IMR-90 (cell line): Measurements from ENCODE around the gene NUBPL. TPM values are rescaled to one million over a fixed set of nuclear protein-coding genes. Genes with fewer than 3 reads are reported as not detected.
"Not testable (repeated sequence)": the region's sequence is repeated elsewhere in the genome, so short reads cannot be mapped to it uniquely, and the experiment has no call there.

Experiments used
- ATAC-seq: fragments of 200-7000 bp; cut with Tn5 transposase; 2 replicates; pipeline ENCODE4 v1.9.1; 2020; ENCODE audit warnings: low read depth, mild to moderate bottlenecking, moderate library complexity
- BruUV-seq: library from RNA; stranded (reverse); fragments of 400-500 nt; replicated peaks from 2 replicates; lab custom pipeline; 2021; lab: Mats Ljungman, UMichigan
- CTCF ChIA-PET: fragments of 300-600 bp; formaldehyde crosslinking; extraction: SDS; loops from one replicate; lab custom pipeline; 2021; ENCODE audit warnings: antibody characterized with exemption; lab: Yijun Ruan, JAX
- POLR2A ChIA-PET: fragments of 300-600 bp; sonication (Branson Sonifier 250); formaldehyde crosslinking; loops from one replicate; lab custom pipeline; 2022; ENCODE audit warnings: antibody characterized with exemption; ENCODE audit not compliant: unreplicated experiment; lab: Charles Lee
- DNase-seq: peaks from one replicate; pipeline ENCODE4 v3.0.0; 2013
- H2AFZ ChIP-seq: replicated peaks from 2 replicates; pipeline ENCODE3; 2013; ENCODE audit warnings: low read length, mild to moderate bottlenecking; ENCODE audit not compliant: poor library complexity
- H2AK5ac ChIP-seq: 2 replicates; pipeline ENCODE4 v1.6.1; 2013; ENCODE audit warnings: low read depth, low read length, inconsistent platforms
- H2AK9ac ChIP-seq: replicated peaks from 2 replicates; pipeline ENCODE3; 2013; ENCODE audit warnings: mild to moderate bottlenecking, low read depth, low read length, moderate library complexity; ENCODE audit not compliant: poor library complexity
- H2BK120ac ChIP-seq: 2 replicates; pipeline ENCODE4 v1.6.1; 2013; ENCODE audit warnings: low read depth, low read length, inconsistent platforms
- H2BK15ac ChIP-seq: 3 replicates; pipeline ENCODE4 v1.6.1; 2013; ENCODE audit warnings: low read depth, low read length, inconsistent platforms
- H2BK20ac ChIP-seq: 2 replicates; pipeline ENCODE4 v1.6.1; 2013; ENCODE audit warnings: low read depth, mild to moderate bottlenecking, inconsistent platforms, low read length, moderate library complexity
- H2BK5ac ChIP-seq: 2 replicates; pipeline ENCODE4 v1.6.1; 2013; ENCODE audit warnings: mild to moderate bottlenecking, low read depth, low read length, inconsistent platforms; ENCODE audit not compliant: poor library complexity, severe bottlenecking
- H3K14ac ChIP-seq: replicated peaks from 2 replicates; pipeline ENCODE4 v1.6.1; 2013; ENCODE audit warnings: low read depth, low read length, inconsistent platforms
- H3K18ac ChIP-seq: 2 replicates; pipeline ENCODE4 v1.6.1; 2013; ENCODE audit warnings: low read depth, low read length, control low read depth
- H3K23ac ChIP-seq: 2 replicates; pipeline ENCODE4 v1.6.1; 2013; ENCODE audit warnings: low read depth, low read length, inconsistent platforms
- H3K27ac ChIP-seq: 2 replicates; pipeline ENCODE4 v1.5.1; 2013; ENCODE audit warnings: mild to moderate bottlenecking, control low read depth, low read length; ENCODE audit not compliant: insufficient read depth
- H3K27me3 ChIP-seq: 2 replicates; pipeline ENCODE4 v1.6.1; 2013; ENCODE audit warnings: low read length; ENCODE audit not compliant: control insufficient read depth, insufficient read depth
- H3K36me3 ChIP-seq: 2 replicates; pipeline ENCODE4 v1.6.1; 2013; ENCODE audit warnings: low read length, mixed read lengths; ENCODE audit not compliant: control insufficient read depth, insufficient read depth
- H3K4ac ChIP-seq: 2 replicates; pipeline ENCODE4 v1.6.1; 2013; ENCODE audit warnings: low read depth, low read length, inconsistent platforms
- H3K4me1 ChIP-seq: 2 replicates; pipeline ENCODE4 v1.6.1; 2013; ENCODE audit warnings: low read length, mixed read lengths; ENCODE audit not compliant: control insufficient read depth, insufficient read depth
- H3K4me2 ChIP-seq: 2 replicates; pipeline ENCODE4 v1.6.1; 2013; ENCODE audit warnings: low read depth, mild to moderate bottlenecking, control low read depth, low read length, moderate library complexity
- H3K4me3 ChIP-seq: 2 replicates; pipeline ENCODE4 v1.5.1; 2013; ENCODE audit warnings: low read depth, mild to moderate bottlenecking, control low read depth, low read length, moderate library complexity; ENCODE audit not compliant: insufficient read depth
- H3K56ac ChIP-seq: 2 replicates; pipeline ENCODE4 v1.6.1; 2013; ENCODE audit warnings: low read length, inconsistent platforms; ENCODE audit not compliant: insufficient read depth; ENCODE audit errors: extremely low read depth
- H3K79me1 ChIP-seq, 2 experiments: 2 replicates each; pipeline ENCODE4 v1.6.1; 2013; ENCODE audit warnings: low read length in 2 of 2, inconsistent platforms in 1 of 2, low read depth in 1 of 2
- H3K9ac ChIP-seq: 2 replicates; pipeline ENCODE4 v1.6.1; 2013; ENCODE audit warnings: low read depth, low read length, control low read depth
- H3K9me1 ChIP-seq: 2 replicates; pipeline ENCODE4 v1.6.1; 2013; ENCODE audit warnings: low read length, inconsistent platforms; ENCODE audit not compliant: insufficient read depth
- H3K9me3 ChIP-seq: 2 replicates; pipeline ENCODE4 v1.6.1; 2013; ENCODE audit warnings: low read length; ENCODE audit not compliant: control insufficient read depth, insufficient read depth
- H4K20me1 ChIP-seq: 2 replicates; pipeline ENCODE4 v1.6.1; 2013; ENCODE audit warnings: low read length, inconsistent platforms; ENCODE audit not compliant: insufficient read depth
- H4K5ac ChIP-seq: 2 replicates; pipeline ENCODE4 v1.6.1; 2013; ENCODE audit warnings: mild to moderate bottlenecking, low read depth, low read length, control low read depth
- H4K8ac ChIP-seq, 2 experiments: 2 replicates each; pipeline ENCODE4 v1.6.1; 2013; ENCODE audit warnings: low read depth in 2 of 2, low read length in 2 of 2, control low read depth in 1 of 2, inconsistent platforms in 1 of 2
- H4K91ac ChIP-seq: 2 replicates; pipeline ENCODE4 v1.6.1; 2013; ENCODE audit warnings: low read depth, low read length, inconsistent platforms; ENCODE audit not compliant: insufficient read depth
- MAFK ChIP-seq: IDR thresholded peaks from 2 replicates; pipeline ENCODE4 v1.6.1; 2012; ENCODE audit warnings: low read depth, low read length, improper control_type of control experiment
- POLR2A ChIP-seq: IDR thresholded peaks from 2 replicates; pipeline ENCODE4 v1.6.1; 2012; ENCODE audit warnings: mild to moderate bottlenecking, low read depth, low read length
- SMC3 ChIP-seq: fragments of 150-350 bp; IDR thresholded peaks from 2 replicates; pipeline ENCODE4 v1.6.1; 2016; ENCODE audit warnings: low read depth, mild to moderate bottlenecking, antibody characterized with exemption, low read length, moderate library complexity
- WGBS, 2 experiments: methylation state at CpG; one replicate each; pipeline versions ENCODE4 v1.1.5 to v1.1.7; 2013; ENCODE audit warnings: missing lambda C conversion rate in 2 of 2; ENCODE audit not compliant: insufficient read length in 1 of 2; ENCODE audit errors: extremely low coverage in 2 of 2; 5-methylcytosine and 5-hydroxymethylcytosine counted together
- dilution Hi-C: fragments of 300-500 bp; cut with HindIII; formaldehyde crosslinking; loops from one replicate; pipeline ENCODE4 v1.14.3; 2018; ENCODE audit warnings: low sequenced_read_pairs; ENCODE audit not compliant: unreplicated experiment
- in situ Hi-C: fragments of 300-500 bp; cut with MboI; formaldehyde crosslinking; loops from 3 replicates; pipeline ENCODE4 v1.14.3; 2019; ENCODE audit warnings: low sequenced_read_pairs, inconsistent platforms, mixed read lengths
- intact Hi-C: fragments of 100-400 bp; cut with micrococcal nuclease; formaldehyde crosslinking; loops from 2 replicates; pipeline ENCODE4 v1.10.0; 2022
- polyA plus RNA-seq, 3 experiments: library from polyadenylated mRNA; depleted of rRNA; stranded (reverse); fragments of >200 nt; gene quantifications; 2 replicates each; pipeline ENCODE4 v1.2.3, GENCODE V29; 2012; ENCODE audit warnings: low replicate concordance in 1 of 3
- total RNA-seq: library from RNA; depleted of rRNA; stranded (reverse); fragments of >200 nt; gene quantifications from 2 replicates; pipeline ENCODE4 v1.2.3, GENCODE V29; 2012

NUBPL gene
- total and polyA plus RNA-seq, 2 of the 4 experiments (the other 2 are of a cell fraction) = 5.4 to 11.5 TPM

DNA sequence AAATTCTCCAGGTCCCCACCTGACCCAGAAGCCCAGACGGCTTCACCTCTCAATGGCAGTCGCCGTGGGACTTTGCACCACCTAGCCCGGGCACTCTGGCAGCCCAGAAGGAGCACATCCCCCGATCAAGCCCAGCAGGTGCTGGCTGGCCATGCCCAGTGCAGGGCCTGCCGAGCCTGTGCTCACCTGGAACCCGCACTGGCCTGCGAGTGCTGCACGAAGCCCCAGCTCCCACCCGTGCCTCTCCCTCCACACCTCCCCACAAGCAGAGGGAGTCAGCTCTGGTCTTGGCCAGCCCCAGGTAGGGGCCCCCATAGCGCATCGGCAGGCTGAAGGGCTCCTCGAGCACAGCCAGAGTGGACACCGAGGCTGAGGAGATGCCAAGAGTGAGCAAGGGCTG is 144.5 kb downstream of the NUBPL start:
- no peak overlapping the region for H3K18ac ChIP-seq
- dilution Hi-C loops = no loop called here
- H2AK5ac ChIP-seq = no peak overlapping the region
- no peaks in the 10 kb centered on the region for H4K20me1 ChIP-seq
- in situ Hi-C loops = no loop called here
- H2BK5ac ChIP-seq = no peak overlapping the region
- H4K91ac ChIP-seq = no peak overlapping the region
- no peak for TF ChIP-seq POLR2A
- TF ChIP-seq SMC3 = no peak
- no peak for TF ChIP-seq MAFK
- no peak overlapping the region for H3K4ac ChIP-seq
- H3K79me1 ChIP-seq = no peaks in the 10 kb centered on the region
- no peak overlapping the region for H3K4me2 ChIP-seq
- no TSS peak for BruUV-seq
- no peak overlapping the region for H3K4me3 ChIP-seq
- no peak overlapping the region for H3K27ac ChIP-seq
- DNase-seq = no peak
- intact Hi-C loops = no loop called here
- no peaks in the 10 kb centered on the region for H3K27me3 ChIP-seq
- H2AK9ac ChIP-seq = no peak overlapping the region
- no peak overlapping the region for H2BK20ac ChIP-seq
- H3K9me1 ChIP-seq = no peaks in the 10 kb centered on the region
- H3K36me3 ChIP-seq = 0 out of 2 replicates have a peak, but pooled peaks cover 2% of the 10 kb centered on the region
- ChIA-PET POLR2A (interaction anchor here (0.6 kb wide), 1 partner anchor 33 kb away, joined by 3 read pairs; no protein-coding TSS in a partner anchor), CTCF (no interaction called here)
- no peak for ATAC-seq
- no peak overlapping the region for H3K56ac ChIP-seq
- no peak overlapping the region for H2AFZ ChIP-seq
- no peak overlapping the region for H3K9ac ChIP-seq
- no peak overlapping the region for H3K23ac ChIP-seq
- H4K8ac ChIP-seq = no peak overlapping the region
- no peak overlapping the region for H2BK120ac ChIP-seq
- H3K4me1 ChIP-seq = no peaks in the 10 kb centered on the region
- no peak overlapping the region for H2BK15ac ChIP-seq
- WGBS, 2 experiments = 81% methylated on average over 8 of the region's 14 CpGs; no CpG with 5 or more reads in 1 of the 2 experiments
- no peak overlapping the region for H3K14ac ChIP-seq
- H3K9me3 ChIP-seq = no peaks in the 10 kb centered on the region; the same call in 1 of the 2 replicates
- H4K5ac ChIP-seq = no peak overlapping the region

DNA sequence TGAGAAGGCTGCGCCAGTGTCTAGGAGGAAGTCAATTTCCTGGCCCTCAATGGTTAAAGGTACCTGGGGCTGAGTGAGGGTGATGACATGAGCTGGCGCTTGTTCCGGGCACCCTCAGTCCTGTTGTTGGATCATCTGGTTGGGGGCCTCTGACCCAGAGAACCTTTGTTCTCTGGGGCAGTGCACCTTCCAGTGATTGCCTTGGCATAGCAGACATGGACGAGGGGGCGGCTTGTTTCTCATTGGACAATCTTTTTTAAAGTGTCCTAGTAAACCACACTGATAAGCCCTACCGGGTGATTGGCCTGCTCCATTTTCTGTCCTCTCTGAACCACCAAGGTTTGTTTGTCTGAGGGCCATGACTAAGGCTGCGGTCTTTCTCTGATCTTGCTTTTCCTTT is 147.5 kb downstream of the NUBPL start:
- H3K4ac ChIP-seq, H4K8ac ChIP-seq, POLR2A ChIA-PET, CTCF ChIA-PET, H2BK5ac ChIP-seq, H2AK9ac ChIP-seq, H3K79me1 ChIP-seq, H2BK20ac ChIP-seq, H3K4me1 ChIP-seq, H2AFZ ChIP-seq, H3K23ac ChIP-seq, H3K9me1 ChIP-seq, H3K27me3 ChIP-seq, dilution Hi-C loops, H3K9me3 ChIP-seq, H4K20me1 ChIP-seq, H3K4me3 ChIP-seq, in situ Hi-C loops, H4K91ac ChIP-seq, DNase-seq, H3K9ac ChIP-seq, H2AK5ac ChIP-seq, H3K14ac ChIP-seq, intact Hi-C loops, H3K27ac ChIP-seq, ATAC-seq, H3K4me2 ChIP-seq, H3K56ac ChIP-seq, H4K5ac ChIP-seq, H2BK15ac ChIP-seq, BruUV-seq, H2BK120ac ChIP-seq, H3K18ac ChIP-seq, H3K36me3 ChIP-seq: not testable (repeated sequence)
- WGBS, 2 experiments = no CpG with 5 or more reads among the region's 7 CpGs
